SJSA1 (cell line): ENCODE measurements around the gene TEP1. TPM values are rescaled to one million over a fixed set of nuclear protein-coding genes. Genes with fewer than 3 reads are reported as not detected.
"Not testable (repeated sequence)": the region's sequence is repeated elsewhere in the genome, so short reads cannot be mapped to it uniquely, and the experiment has no call there.

Source experiments
- DNase-seq, 2 experiments: peaks; one replicate each; pipeline ENCODE4 v3.0.0-alpha.2; 2015 to 2020; ENCODE audit warnings: low spot score in 2 of 2, low read depth in 1 of 2
- H3K27ac ChIP-seq: fragments of 250-450 bp; sonication (Bioruptor Pico); 2 replicates; pipeline ENCODE4 v1.5.1; 2020; ENCODE audit warnings: mild to moderate bottlenecking, moderate library complexity
- H3K27me3 ChIP-seq: fragments of 250-450 bp; sonication (Bioruptor Pico); replicated peaks from 2 replicates; pipeline ENCODE4 v1.5.1; 2020; ENCODE audit warnings: mild to moderate bottlenecking, moderate library complexity
- H3K36me3 ChIP-seq: fragments of 250-450 bp; sonication (Bioruptor Pico); 2 replicates; pipeline ENCODE4 v1.5.1; 2020; ENCODE audit warnings: mild to moderate bottlenecking
- H3K4me1 ChIP-seq: fragments of 250-450 bp; sonication (Bioruptor Pico); replicated peaks from 2 replicates; pipeline ENCODE4 v1.6.1; 2021; ENCODE audit warnings: mild to moderate bottlenecking
- H3K4me3 ChIP-seq: fragments of 250-450 bp; sonication (Bioruptor Pico); 2 replicates; pipeline ENCODE4 v1.5.1; 2020; ENCODE audit warnings: mild to moderate bottlenecking
- H3K9me3 ChIP-seq: fragments of 250-450 bp; sonication (Bioruptor Pico); replicated peaks from 2 replicates; pipeline ENCODE4 v1.5.1; 2020; ENCODE audit warnings: mild to moderate bottlenecking
- total RNA-seq: library from RNA; depleted of rRNA; stranded (reverse); fragments of >200 nt; shearing (Covaris generic); gene quantifications from 2 replicates; pipeline ENCODE4 v1.2.3, GENCODE V29; 2014

TEP1 gene
- total RNA-seq, 1 experiment from 2014 or later, result 7.9 TPM

DNA sequence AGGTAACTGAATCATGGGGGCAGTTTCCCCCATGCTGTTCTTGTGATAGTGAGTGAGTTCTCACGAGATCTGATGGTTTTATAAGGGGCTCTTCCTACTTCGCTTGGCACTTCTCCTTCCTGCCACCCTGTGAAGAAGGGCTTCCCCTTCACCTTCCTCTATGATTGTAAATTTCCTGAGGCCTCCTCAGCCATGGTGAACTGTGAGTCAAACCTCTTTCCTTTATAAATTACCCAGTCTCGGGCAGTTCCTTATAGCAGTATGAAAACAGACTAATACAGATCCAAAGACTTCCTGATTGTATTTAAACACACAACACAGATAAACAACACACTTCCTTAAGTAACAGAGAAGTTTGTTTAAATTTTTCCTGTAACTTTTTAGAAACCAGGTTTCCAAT is 54.8 kb downstream of the TEP1 start:
- not testable (repeated sequence) for H3K9me3 ChIP-seq, H3K4me3 ChIP-seq, DNase-seq, H3K27me3 ChIP-seq, H3K27ac ChIP-seq, H3K4me1 ChIP-seq
- peaks cover 60% of the 10 kb centered on the region for H3K36me3 ChIP-seq

DNA sequence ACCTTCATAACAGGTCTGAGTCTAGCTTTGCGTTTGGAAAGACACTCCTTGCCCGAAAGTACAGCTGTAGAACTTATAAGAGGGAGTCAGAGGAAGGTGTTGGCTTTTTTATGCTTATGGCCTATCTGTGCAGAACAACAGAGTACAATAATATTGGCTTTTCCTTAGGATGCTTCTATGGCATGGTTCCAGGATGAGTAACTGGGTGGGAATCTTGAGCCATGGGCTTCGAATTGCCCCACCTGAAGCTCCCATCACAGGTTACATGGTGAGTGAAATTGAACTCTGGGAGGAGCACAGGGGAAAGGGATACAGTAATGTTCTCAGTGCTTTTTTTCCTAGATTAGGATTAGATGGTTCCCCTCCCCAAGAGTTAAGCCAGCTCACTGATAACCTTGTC is 56.9 kb downstream of the TEP1 start:
- H3K27ac ChIP-seq, result no peak overlapping the region
- H3K4me1 ChIP-seq, result no peaks in the 10 kb centered on the region
- H3K36me3 ChIP-seq, result peaks cover 79% of the 10 kb centered on the region
- DNase-seq, result no peak
- no peak overlapping the region for H3K4me3 ChIP-seq
- H3K27me3 ChIP-seq, result no peaks in the 10 kb centered on the region
- H3K9me3 ChIP-seq, result no peaks in the 10 kb centered on the region

DNA sequence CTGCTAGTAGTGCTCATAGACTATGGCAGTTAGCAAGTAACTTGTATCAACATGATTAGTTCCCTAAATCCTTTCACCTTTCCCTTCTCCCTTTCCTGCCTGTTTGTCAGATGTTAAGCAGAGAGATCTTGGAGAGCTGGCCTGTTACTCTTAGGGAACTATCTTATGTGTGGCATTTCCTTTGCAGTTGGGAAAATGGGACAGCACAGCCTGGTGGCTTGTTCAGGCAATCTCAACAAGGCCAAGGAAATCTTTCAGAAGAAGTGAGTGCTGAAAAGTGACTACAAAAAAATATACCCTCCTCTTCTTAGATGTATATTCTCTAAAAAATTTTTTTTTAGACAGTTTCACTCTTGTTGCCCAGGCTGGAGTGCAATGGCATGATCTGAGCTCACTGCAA is 62.4 kb downstream of the TEP1 start:
- no peak overlapping the region for H3K4me3 ChIP-seq
- H3K9me3 ChIP-seq, result no peaks in the 10 kb centered on the region
- no peak overlapping the region for H3K27ac ChIP-seq
- peaks cover 75% of the 10 kb centered on the region for H3K36me3 ChIP-seq
- peaks cover 5% of the 10 kb centered on the region; the same call in 1 of the 2 replicates for H3K4me1 ChIP-seq
- no peaks in the 10 kb centered on the region for H3K27me3 ChIP-seq
- DNase-seq, result no peak

DNA sequence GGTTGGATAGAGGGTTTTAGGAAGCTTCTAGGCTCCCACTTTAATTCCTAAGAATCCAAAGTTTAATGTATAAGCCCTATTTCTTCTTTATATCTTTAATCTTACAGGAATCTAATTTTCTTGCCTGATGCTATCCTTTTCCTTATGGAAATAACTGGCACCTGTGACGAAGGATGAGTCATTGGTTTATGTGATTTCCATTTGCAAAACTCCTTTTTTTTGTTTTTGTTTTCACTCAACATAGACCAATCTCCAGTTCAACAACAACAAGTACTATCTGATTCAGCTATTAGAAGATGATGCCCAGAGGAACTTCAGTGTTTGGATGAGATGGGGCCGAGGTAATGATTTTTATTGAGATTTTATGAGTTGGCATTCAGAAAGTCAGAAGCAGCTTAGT is 63.0 kb downstream of the TEP1 start:
- no peaks in the 10 kb centered on the region for H3K9me3 ChIP-seq
- peaks cover 5% of the 10 kb centered on the region; the same call in 1 of the 2 replicates for H3K4me1 ChIP-seq
- H3K4me3 ChIP-seq, result no peak overlapping the region
- H3K27ac ChIP-seq, result no peak overlapping the region
- peak in 1 of 2 experiments; percentile 9 for DNase-seq
- H3K36me3 ChIP-seq, result peaks cover 76% of the 10 kb centered on the region
- no peaks in the 10 kb centered on the region for H3K27me3 ChIP-seq

DNA sequence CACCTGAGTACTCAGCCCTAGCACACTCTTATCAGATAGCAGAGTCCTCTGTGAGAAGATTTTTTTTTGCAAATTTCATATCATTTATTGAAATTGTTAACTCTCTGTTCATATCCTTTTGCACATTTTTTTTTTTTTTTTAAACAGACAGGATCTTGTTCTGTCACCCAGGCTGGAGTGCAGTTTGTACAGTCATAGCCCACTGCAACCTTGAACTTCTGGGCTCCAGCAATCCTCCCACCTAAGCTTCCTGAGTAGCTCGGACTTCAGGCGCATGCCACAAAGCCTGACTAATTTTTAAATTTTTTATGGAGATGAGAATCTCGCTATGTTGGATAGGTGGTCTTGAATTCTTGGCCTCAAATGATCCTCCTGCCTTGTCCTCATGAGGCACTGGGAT is 65.6 kb downstream of the TEP1 start:
- no peak for DNase-seq
- Histone ChIP-seq H3K4me1 (peaks cover 5% of the 10 kb centered on the region; the same call in 1 of the 2 replicates), H3K36me3 (peaks cover 59% of the 10 kb centered on the region), H3K4me3 (no peak overlapping the region), H3K27ac (no peak overlapping the region), H3K9me3 (no peaks in the 10 kb centered on the region), H3K27me3 (no peaks in the 10 kb centered on the region)

DNA sequence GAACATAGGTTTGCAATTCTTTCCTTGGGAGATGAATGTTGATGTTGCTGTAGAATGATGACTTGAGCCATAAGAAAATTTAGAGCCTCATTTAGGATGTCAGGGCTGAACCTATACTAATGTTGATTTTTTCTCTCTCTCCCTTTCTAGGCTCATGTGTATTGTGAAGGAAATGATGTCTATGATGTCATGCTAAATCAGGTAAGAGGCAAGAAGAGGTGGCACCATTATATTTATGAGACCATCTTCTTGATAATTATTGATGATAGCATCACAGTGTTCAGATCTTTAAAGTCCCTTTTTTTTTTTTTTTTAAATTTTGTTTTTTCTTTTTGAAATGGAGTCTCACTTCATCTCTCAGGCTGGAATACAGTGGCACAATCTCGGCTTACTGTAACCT is 66.6 kb downstream of the TEP1 start:
- Histone ChIP-seq H3K4me3 (no peak overlapping the region), H3K9me3 (no peaks in the 10 kb centered on the region), H3K4me1 (peaks cover 5% of the 10 kb centered on the region; the same call in 1 of the 2 replicates), H3K36me3 (peaks cover 49% of the 10 kb centered on the region), H3K27me3 (no peaks in the 10 kb centered on the region), H3K27ac (no peak overlapping the region)
- DNase-seq, result no peak

DNA sequence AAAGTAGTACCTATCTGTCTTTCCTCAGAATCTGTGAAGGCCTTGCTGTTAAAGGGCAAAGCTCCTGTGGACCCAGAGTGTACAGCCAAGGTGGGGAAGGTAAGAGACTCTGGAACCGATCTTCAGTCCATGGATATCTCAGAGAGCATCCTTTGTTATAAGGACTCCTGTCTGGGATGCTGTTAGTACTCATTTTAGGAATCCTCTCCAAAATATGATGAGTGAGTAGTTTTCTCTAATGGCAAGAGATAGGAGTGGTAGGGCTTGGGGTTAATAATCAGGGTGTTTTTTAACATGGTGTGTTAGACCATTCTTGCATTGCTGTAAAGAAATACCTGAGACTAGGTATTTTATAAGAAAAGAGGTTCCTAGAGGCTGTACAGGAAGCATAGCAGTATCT is 67.9 kb downstream of the TEP1 start:
- no peaks in the 10 kb centered on the region for H3K4me1 ChIP-seq
- no peaks in the 10 kb centered on the region for H3K27me3 ChIP-seq
- H3K27ac ChIP-seq, result no peak overlapping the region
- no peak overlapping the region for H3K4me3 ChIP-seq
- no peak for DNase-seq
- H3K36me3 ChIP-seq, result peaks cover 37% of the 10 kb centered on the region
- H3K9me3 ChIP-seq, result no peaks in the 10 kb centered on the region

DNA sequence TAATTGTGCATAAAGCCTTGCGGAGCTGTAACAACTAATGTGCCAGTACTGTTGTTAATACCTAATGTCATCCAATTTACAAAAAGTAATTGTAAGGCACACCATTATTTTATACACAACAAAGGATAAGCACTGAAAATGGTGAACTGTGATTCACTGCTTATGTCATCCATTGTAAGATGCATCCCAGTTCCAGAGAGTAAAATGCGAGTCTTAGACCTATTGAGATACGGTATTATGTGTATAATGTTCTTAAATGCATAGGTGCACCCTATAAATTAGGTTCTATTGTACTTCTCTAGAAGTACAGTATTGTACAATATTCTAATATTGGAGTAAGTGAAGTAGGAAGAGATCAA is 69.5 kb downstream of the TEP1 start:
- no peak for DNase-seq
- Histone ChIP-seq H3K9me3 (no peaks in the 10 kb centered on the region), H3K27me3 (no peaks in the 10 kb centered on the region), H3K4me3 (peak overlapping the region; percentile 53), H3K27ac (peak overlapping the region; percentile 82), H3K36me3 (peaks cover 30% of the 10 kb centered on the region), H3K4me1 (no peaks in the 10 kb centered on the region)

DNA sequence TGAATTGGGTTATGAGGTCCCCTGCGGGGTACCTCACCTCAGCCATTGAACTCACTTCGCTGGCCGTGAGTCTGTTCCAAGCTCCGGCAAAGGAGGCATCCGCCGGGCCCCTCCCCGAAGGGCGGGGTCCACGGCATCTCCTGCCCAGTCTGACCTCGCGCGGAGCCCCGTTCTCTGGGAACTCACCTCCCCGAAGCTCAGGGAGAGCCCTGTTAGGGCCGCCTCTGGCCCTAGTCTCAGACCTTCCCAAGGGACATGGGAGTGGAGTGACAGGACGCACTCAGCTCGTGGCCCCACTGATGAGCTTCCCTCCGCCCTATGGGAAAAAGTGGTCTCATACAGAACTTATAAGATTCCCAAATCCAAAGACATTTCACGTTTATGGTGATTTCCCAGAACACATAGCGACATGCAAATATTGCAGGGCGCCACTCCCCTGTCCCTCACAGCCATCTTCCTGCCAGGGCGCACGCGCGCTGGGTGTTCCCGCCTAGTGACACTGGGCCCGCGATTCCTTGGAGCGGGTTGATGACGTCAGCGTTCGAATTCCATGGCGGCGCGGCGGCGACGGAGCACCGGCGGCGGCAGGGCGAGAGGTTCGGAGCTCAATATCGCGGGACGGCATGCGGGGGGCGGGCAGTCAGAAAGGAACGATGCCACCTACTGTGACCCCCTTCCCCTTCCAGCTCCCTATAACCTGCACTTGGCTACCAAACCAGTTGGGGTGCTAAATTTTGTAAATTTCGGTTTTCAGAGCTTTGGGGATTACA is 70.0 kb downstream of the TEP1 start, which contains the start of gene PARP2:
PARP2 (plus strand) TSS at position 544 of the 770 bp plus-strand sequence; CDS start at position 551, 7 bp downstream.
- H3K27ac ChIP-seq, result peak within 1 kb of the TSS; percentile 84
- H3K36me3 ChIP-seq, result peaks cover 25% of the 10 kb centered on the region
- no peaks in the 10 kb centered on the region for H3K9me3 ChIP-seq
- peak; percentile 99 to 100 for DNase-seq
- H3K4me3 ChIP-seq, result peak within 1 kb of the TSS; percentile 53
- H3K27me3 ChIP-seq, result no peaks in the 10 kb centered on the region
- H3K4me1 ChIP-seq, result no peaks in the 10 kb centered on the region

DNA sequence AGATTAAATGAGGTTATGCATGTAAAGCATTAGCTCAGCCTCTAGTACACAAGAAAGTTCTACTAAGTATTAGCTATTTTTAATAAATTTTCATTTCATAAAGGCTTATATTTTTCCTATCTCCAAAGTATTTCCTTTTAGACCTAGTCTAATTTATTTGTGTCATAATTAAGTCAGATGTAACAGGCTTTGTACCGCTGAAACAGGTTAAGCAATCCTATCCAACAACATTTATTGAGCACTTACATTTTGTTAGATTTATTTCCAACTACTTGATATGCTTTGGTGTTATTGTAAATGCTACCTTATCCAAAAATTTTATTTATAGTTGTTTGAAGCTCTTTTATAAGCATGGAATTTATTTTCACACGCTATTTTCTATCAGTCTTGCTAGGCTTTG is 71.7 kb downstream of the TEP1 start:
- H3K27ac ChIP-seq, result peak overlapping the region; percentile 84
- peak overlapping the region; percentile 47 for H3K4me3 ChIP-seq
- H3K9me3 ChIP-seq, result no peaks in the 10 kb centered on the region
- DNase-seq, result no peak
- no peaks in the 10 kb centered on the region for H3K4me1 ChIP-seq
- no peaks in the 10 kb centered on the region for H3K27me3 ChIP-seq
- H3K36me3 ChIP-seq, result peaks cover 17% of the 10 kb centered on the region

DNA sequence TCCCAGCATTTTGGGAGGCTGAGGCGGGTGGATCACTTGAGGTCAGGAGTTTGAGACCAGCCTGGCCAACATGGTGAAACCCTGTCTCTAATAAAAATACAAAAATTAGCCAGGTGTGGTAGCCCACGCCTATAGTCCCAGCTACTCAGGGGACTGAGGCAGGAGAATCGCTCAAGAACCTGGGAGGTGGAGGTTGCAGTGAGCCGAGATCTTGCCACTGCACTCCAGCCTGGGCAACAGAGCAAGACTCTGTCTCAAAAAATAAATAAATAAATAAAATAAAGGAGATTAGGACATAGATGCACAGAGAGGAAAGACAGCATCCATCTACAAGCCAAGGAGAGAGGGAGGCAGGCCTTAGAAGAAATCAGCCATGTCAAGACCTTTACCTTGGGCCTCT is 72.3 kb downstream of the TEP1 start:
- H3K27me3 ChIP-seq, H3K27ac ChIP-seq, H3K4me3 ChIP-seq, H3K4me1 ChIP-seq, H3K9me3 ChIP-seq, DNase-seq: not testable (repeated sequence)
- H3K36me3 ChIP-seq, result peaks cover 14% of the 10 kb centered on the region

DNA sequence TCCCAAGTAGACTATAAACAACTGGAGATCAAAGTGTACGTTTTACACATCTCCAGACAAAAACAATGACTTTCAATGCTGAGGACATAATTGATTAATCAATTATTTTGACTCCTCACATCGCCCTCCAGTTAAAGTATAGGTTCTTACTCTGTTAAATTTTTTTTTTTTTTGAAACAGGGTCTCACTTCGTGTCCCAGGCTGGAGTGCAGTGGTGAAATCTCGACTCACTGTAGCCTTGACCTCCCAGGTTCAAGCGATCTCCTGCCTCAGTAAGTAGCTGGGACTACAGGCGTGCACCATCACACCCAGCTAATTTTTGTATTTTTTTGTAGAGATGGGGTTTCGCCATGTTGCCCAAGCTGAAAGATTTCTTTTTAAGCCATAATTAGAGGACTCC is 79.3 kb downstream of the TEP1 start:
- no peaks in the 10 kb centered on the region for H3K27me3 ChIP-seq
- no peaks in the 10 kb centered on the region for H3K4me1 ChIP-seq
- no peak overlapping the region for H3K27ac ChIP-seq
- peaks cover 3% of the 10 kb centered on the region; the same call in 1 of the 2 replicates for H3K36me3 ChIP-seq
- H3K4me3 ChIP-seq, result no peak overlapping the region
- H3K9me3 ChIP-seq, result no peaks in the 10 kb centered on the region
- DNase-seq, result no peak

DNA sequence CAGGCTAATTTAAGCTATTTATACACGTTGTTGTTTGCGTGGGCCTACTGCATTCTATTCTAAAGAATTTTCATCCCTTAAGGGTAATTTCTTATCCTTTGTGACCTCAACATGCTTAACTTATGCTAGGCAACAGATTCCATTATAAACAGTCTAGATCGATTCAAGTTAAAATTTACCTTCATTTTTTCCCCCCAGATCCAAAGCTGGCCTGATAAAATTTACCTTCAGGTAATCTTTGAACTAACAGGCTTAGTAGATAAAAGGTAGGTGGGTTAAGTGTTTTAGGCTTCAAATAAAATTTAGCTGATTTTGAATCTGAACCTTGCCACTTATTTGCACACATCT is 79.8 kb downstream of the TEP1 start:
- H3K27ac ChIP-seq, result peak overlapping the region; percentile 0; the same call in 1 of the 2 replicates
- H3K9me3 ChIP-seq, result no peaks in the 10 kb centered on the region
- peaks cover 9% of the 10 kb centered on the region; the same call in 1 of the 2 replicates for H3K36me3 ChIP-seq
- H3K4me1 ChIP-seq, result no peaks in the 10 kb centered on the region
- no peaks in the 10 kb centered on the region for H3K27me3 ChIP-seq
- no peak for DNase-seq
- peak overlapping the region; percentile 44 for H3K4me3 ChIP-seq

DNA sequence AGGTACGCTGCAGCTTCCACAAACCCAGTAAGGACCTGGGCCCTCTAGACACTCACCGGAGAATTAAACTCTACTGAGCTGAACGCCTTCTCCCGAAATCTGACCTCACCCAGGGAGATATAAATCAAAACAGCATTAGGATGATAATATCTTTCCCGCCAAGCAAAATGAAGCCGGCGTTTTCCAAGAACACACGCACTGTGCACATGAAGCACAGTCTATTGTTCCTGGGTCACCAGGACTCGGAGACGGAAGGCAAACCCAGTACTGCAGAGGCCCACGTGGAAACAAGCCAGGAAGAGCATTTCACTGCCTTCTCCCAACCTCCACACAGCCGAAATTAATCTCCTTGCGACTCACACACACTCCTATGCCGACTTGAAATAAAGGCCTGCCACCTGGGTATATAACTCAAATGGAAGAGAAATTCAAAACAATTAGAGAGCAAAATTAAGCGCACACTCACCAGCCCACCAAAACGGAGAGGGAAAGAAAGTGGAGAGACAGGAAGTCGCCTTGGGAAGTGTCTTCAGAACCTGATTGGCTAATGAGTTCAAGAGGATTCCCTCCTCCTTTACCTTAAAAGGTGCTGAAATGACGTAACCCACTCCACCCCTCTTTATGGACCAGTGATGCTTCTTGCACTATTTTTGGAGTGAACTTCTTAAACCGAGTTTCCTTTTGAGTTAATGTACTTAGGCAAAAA is 80.4 kb downstream of the TEP1 start, which contains the start of gene CCNB1IP1:
CCNB1IP1 (minus strand) TSS at position 492 of the 706 bp plus-strand sequence. CDS start 16,756 bp downstream, outside the sequence.
- DNase-seq, result peak; percentile 62 to 87

More for the DNA sequence above, 80.4 kb downstream of the TEP1 start, which contains the start of gene CCNB1IP1:
- no peaks in the 10 kb centered on the region for H3K4me1 ChIP-seq
- peak within 1 kb of the TSS; percentile 44 for H3K4me3 ChIP-seq
- peak within 1 kb of the TSS; percentile 64 for H3K27ac ChIP-seq
- no peaks in the 10 kb centered on the region for H3K27me3 ChIP-seq
- peaks cover 12% of the 10 kb centered on the region; the same call in 1 of the 2 replicates for H3K36me3 ChIP-seq
- no peaks in the 10 kb centered on the region for H3K9me3 ChIP-seq
